Activated naive CD4-positive, alpha-beta T cell treated with anti-CD3 and anti-CD28 coated beads for 36 hours (primary cell): Measurements from ENCODE around the gene MMP17. TPM values are rescaled to one million over a fixed set of nuclear protein-coding genes. Genes with fewer than 3 reads are reported as not detected.

ENCODE experiments used
- CTCF ChIA-PET: fragments of 350-600 bp; sonication (Branson Sonifier 250); formaldehyde crosslinking; loops from one replicate; lab custom pipeline; 2021; ENCODE audit warnings: antibody characterized with exemption; lab: Charles Lee
- DNase-seq: peaks from one replicate; pipeline ENCODE4 v3.0.0-alpha.2; 2020
- H3K27ac Mint-ChIP-seq: one replicate; pipeline ENCODE4 v1.8.0; 2021; ENCODE audit warnings: mild to moderate bottlenecking, mixed read lengths
- H3K27me3 Mint-ChIP-seq: one replicate; pipeline ENCODE4 v1.8.0; 2021; ENCODE audit warnings: low read depth, mixed read lengths
- H3K36me3 Mint-ChIP-seq: one replicate; pipeline ENCODE4 v1.8.0; 2021; ENCODE audit warnings: low read depth, mixed read lengths
- H3K4me1 Mint-ChIP-seq: one replicate; pipeline ENCODE4 v1.8.0; 2021; ENCODE audit warnings: low read depth, mixed read lengths
- H3K4me3 Mint-ChIP-seq: one replicate; pipeline ENCODE4 v1.8.0; 2021; ENCODE audit warnings: mild to moderate bottlenecking, moderate library complexity, mixed read lengths
- H3K9me3 Mint-ChIP-seq: one replicate; pipeline ENCODE4 v1.8.0; 2021; ENCODE audit warnings: mixed read lengths
- intact Hi-C: fragments of 100-400 bp; cut with micrococcal nuclease; formaldehyde crosslinking; loops from one replicate; pipeline ENCODE4 v1.15.1; 2023
- total RNA-seq, 2 experiments: library from RNA; stranded (reverse); gene quantifications; one replicate each; pipeline ENCODE4 v1.2.3, GENCODE V29; 2021

MMP17 gene
- total RNA-seq, 2 experiments from 2014 or later: not detected

GRCh38 chr12:131794061-131794460 lies 34.1 kb upstream of the MMP17 start:
- Mint-ChIP-seq H3K36me3 (peaks cover 31% of the 10 kb centered on the region), H3K4me3 (no peak overlapping the region)

GRCh38 chr12:131794573-131794972 lies 33.6 kb upstream of the MMP17 start:
- Mint-ChIP-seq H3K4me3 (no peak overlapping the region), H3K27ac (no peak overlapping the region), H3K4me1 (no peaks in the 10 kb centered on the region), H3K9me3 (no peaks in the 10 kb centered on the region), H3K36me3 (peaks cover 34% of the 10 kb centered on the region), H3K27me3 (no peaks in the 10 kb centered on the region)
- DNase-seq: no peak
- intact Hi-C loops: no loop called here
- CTCF ChIA-PET: no interaction called here

More at GRCh38 chr12:131794061-131794460, 34.1 kb upstream of the MMP17 start:
- intact Hi-C loops: no loop called here
- H3K4me1 Mint-ChIP-seq: no peaks in the 10 kb centered on the region
- no peak for DNase-seq
- H3K27ac Mint-ChIP-seq: no peak overlapping the region
- H3K9me3 Mint-ChIP-seq: no peaks in the 10 kb centered on the region
- no peaks in the 10 kb centered on the region for H3K27me3 Mint-ChIP-seq
- CTCF ChIA-PET: no interaction called here

DNA sequence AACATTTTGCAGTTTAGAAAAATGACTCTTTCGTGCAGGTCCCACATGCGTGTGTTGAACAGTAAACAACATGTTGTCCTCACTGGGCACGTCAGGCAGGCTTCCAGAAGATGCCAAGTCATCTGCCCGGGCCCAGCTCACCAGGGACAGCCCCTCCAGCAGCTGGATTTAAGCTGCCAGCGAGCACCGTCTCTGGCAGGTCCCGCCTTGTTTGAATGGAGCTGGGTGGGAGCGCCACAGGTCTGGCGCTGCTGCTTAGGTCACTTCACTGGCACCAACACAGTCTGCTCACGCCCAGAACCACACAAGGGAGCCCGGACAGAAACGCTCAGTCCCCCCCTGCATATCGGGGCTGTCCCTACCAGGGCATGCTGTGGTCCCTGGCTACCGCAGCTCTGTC lies 33.1 kb upstream of the MMP17 start:
- Mint-ChIP-seq H3K27me3 (no peaks in the 10 kb centered on the region), H3K4me1 (no peaks in the 10 kb centered on the region), H3K27ac (peak overlapping the region; percentile 56), H3K36me3 (peaks cover 33% of the 10 kb centered on the region), H3K4me3 (no peak overlapping the region), H3K9me3 (no peaks in the 10 kb centered on the region)
- CTCF ChIA-PET: no interaction called here
- DNase-seq: no peak
- intact Hi-C loops: no loop called here

GRCh38 chr12:131795690-131796410 lies 32.3 kb upstream of the MMP17 start:
- Mint-ChIP-seq H3K9me3 (no peaks in the 10 kb centered on the region), H3K27ac (peak overlapping the region; percentile 56), H3K27me3 (no peaks in the 10 kb centered on the region), H3K4me3 (no peak overlapping the region), H3K36me3 (peaks cover 31% of the 10 kb centered on the region), H3K4me1 (no peaks in the 10 kb centered on the region)
- DNase-seq: no peak
- intact Hi-C loops: no loop called here
- CTCF ChIA-PET: no interaction called here

DNA sequence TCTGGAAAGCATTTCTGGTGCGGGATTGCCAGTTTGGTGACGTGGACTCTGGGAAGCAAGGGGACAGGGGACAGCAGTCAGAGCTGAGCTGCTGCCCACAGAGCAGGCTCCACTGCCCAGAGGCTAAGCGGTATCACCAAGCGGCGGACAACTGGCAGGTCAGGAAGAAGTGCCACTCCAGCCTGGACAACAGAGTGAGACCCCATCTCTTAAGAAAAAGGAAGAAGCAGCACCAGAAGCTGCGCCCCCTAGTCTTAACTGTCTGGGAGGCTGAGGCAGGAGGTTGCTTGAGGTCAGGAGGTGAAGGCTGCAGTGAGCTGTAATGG lies 31.8 kb upstream of the MMP17 start:
- CTCF ChIA-PET: no interaction called here
- DNase-seq: no peak
- Mint-ChIP-seq H3K27me3 (no peaks in the 10 kb centered on the region), H3K4me3 (no peak overlapping the region), H3K36me3 (peaks cover 31% of the 10 kb centered on the region), H3K9me3 (no peaks in the 10 kb centered on the region), H3K4me1 (no peaks in the 10 kb centered on the region), H3K27ac (no peak overlapping the region)
- intact Hi-C loops: no loop called here

GRCh38 chr12:131796754-131797587 lies 31.2 kb upstream of the MMP17 start:
- H3K9me3 Mint-ChIP-seq: no peaks in the 10 kb centered on the region
- H3K4me1 Mint-ChIP-seq: no peaks in the 10 kb centered on the region
- intact Hi-C loops: no loop called here
- CTCF ChIA-PET: no interaction called here
- no peak overlapping the region for H3K4me3 Mint-ChIP-seq
- peaks cover 33% of the 10 kb centered on the region for H3K36me3 Mint-ChIP-seq
- no peak for DNase-seq
- no peak overlapping the region for H3K27ac Mint-ChIP-seq
- no peaks in the 10 kb centered on the region for H3K27me3 Mint-ChIP-seq

GRCh38 chr12:131797588-131797934 lies 30.6 kb upstream of the MMP17 start:
- H3K36me3 Mint-ChIP-seq: peaks cover 36% of the 10 kb centered on the region
- no peak for DNase-seq
- intact Hi-C loops: no loop called here
- CTCF ChIA-PET: no interaction called here
- no peak overlapping the region for H3K27ac Mint-ChIP-seq
- H3K4me3 Mint-ChIP-seq: no peak overlapping the region
- H3K4me1 Mint-ChIP-seq: no peaks in the 10 kb centered on the region
- no peaks in the 10 kb centered on the region for H3K9me3 Mint-ChIP-seq
- no peaks in the 10 kb centered on the region for H3K27me3 Mint-ChIP-seq

- no peak for DNase-seq
- no peak overlapping the region for H3K4me3 Mint-ChIP-seq
- no peaks in the 10 kb centered on the region for H3K4me1 Mint-ChIP-seq
- intact Hi-C loops: no loop called here
- H3K27ac Mint-ChIP-seq: no peak overlapping the region
- no peaks in the 10 kb centered on the region for H3K9me3 Mint-ChIP-seq
- no peaks in the 10 kb centered on the region for H3K27me3 Mint-ChIP-seq
- CTCF ChIA-PET: no interaction called here
- H3K36me3 Mint-ChIP-seq: peaks cover 35% of the 10 kb centered on the region
Observed at GRCh38 chr12:131799195-131799594, 29.0 kb upstream of the MMP17 start.

GRCh38 chr12:131799828-131800593 lies 28.2 kb upstream of the MMP17 start:
- no peaks in the 10 kb centered on the region for H3K4me1 Mint-ChIP-seq
- H3K27ac Mint-ChIP-seq: peak overlapping the region; percentile 8
- H3K4me3 Mint-ChIP-seq: no peak overlapping the region
- intact Hi-C loops: no loop called here
- no peak for DNase-seq
- H3K36me3 Mint-ChIP-seq: peaks cover 35% of the 10 kb centered on the region
- H3K27me3 Mint-ChIP-seq: no peaks in the 10 kb centered on the region
- CTCF ChIA-PET: no interaction called here
- H3K9me3 Mint-ChIP-seq: no peaks in the 10 kb centered on the region

GRCh38 chr12:131800594-131801135 lies 27.5 kb upstream of the MMP17 start:
- intact Hi-C loops: no loop called here
- Mint-ChIP-seq H3K9me3 (no peaks in the 10 kb centered on the region), H3K27me3 (no peaks in the 10 kb centered on the region), H3K36me3 (peaks cover 35% of the 10 kb centered on the region), H3K27ac (no peak overlapping the region), H3K4me3 (no peak overlapping the region), H3K4me1 (no peaks in the 10 kb centered on the region)
- CTCF ChIA-PET: no interaction called here
- DNase-seq: no peak

GRCh38 chr12:131801254-131801866 lies 26.8 kb upstream of the MMP17 start:
- DNase-seq: no peak
- H3K9me3 Mint-ChIP-seq: no peaks in the 10 kb centered on the region
- H3K36me3 Mint-ChIP-seq: peaks cover 31% of the 10 kb centered on the region
- no peaks in the 10 kb centered on the region for H3K27me3 Mint-ChIP-seq
- CTCF ChIA-PET: no interaction called here
- no peaks in the 10 kb centered on the region for H3K4me1 Mint-ChIP-seq
- no peak overlapping the region for H3K4me3 Mint-ChIP-seq
- no peak overlapping the region for H3K27ac Mint-ChIP-seq
- intact Hi-C loops: no loop called here

DNA sequence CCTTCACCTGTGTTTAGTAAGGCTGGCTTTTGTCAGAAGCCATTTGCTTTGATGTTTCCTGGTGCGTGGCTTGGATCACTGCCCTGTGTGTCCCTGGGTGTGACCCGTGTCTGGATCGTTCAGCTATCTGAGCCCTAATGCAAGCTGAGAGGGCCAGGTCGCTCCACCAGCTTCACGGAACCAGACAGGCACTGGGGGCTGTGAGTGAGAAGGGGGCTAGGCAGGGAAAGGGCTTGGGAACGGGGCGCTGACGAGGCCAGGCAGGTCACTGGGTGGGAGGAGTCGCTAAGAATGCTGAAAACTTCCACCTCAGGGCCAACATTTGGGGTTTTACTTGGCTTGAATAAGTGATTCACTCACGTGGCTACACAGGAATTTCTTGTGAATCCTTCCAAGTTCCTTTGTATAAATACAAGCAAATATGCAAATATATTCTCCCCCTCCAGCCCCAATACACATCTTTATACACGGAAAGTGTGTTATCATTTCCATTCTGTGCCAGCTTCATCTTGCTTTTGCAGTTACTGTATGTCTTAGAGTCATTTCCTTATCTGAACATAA lies 24.2 kb upstream of the MMP17 start:
- CTCF ChIA-PET: no interaction called here
- Mint-ChIP-seq H3K4me3 (no peak overlapping the region), H3K27me3 (no peaks in the 10 kb centered on the region), H3K4me1 (no peaks in the 10 kb centered on the region), H3K36me3 (peaks cover 22% of the 10 kb centered on the region), H3K9me3 (no peaks in the 10 kb centered on the region), H3K27ac (no peak overlapping the region)
- intact Hi-C loops: no loop called here
- no peak for DNase-seq
